HG03135 (cell line): ENCODE results near the gene KTN1.

Experiments
- ATAC-seq: cut with Tn5 transposase; IDR thresholded peaks from one replicate; pipeline ENCODE4 v1.9.1; 2021; ENCODE audit warnings: mild to moderate bottlenecking, moderate library complexity; ENCODE audit not compliant: unreplicated experiment

KTN1 gene

GRCh38 chr14:55579724-55580469, at the start of gene KTN1:
TSS of gene KTN1 (plus strand) at chr14:55580207. CDS start at chr14:55612049, 31,842 bp downstream.
- ATAC-seq, result peak; percentile 87

GRCh38 chr14:55530464-55530863, 49.5 kb upstream of the KTN1 start:
- ATAC-seq, result no peak

- no peak for ATAC-seq
Observed at GRCh38 chr14:55532645-55533344, 47.2 kb upstream of the KTN1 start.

- no peak for ATAC-seq
Observed at GRCh38 chr14:55533960-55534359, 46.0 kb upstream of the KTN1 start.

- ATAC-seq, result no peak
Observed at GRCh38 chr14:55535516-55536203, 44.3 kb upstream of the KTN1 start.

GRCh38 chr14:55536204-55536708, 43.8 kb upstream of the KTN1 start:
- ATAC-seq, result no peak

- no peak for ATAC-seq
Observed at GRCh38 chr14:55537782-55538181, 42.2 kb upstream of the KTN1 start.

- no peak for ATAC-seq
Observed at GRCh38 chr14:55539975-55540374, 40.0 kb upstream of the KTN1 start.

- ATAC-seq, result no peak
Observed at GRCh38 chr14:55540847-55541773, 38.9 kb upstream of the KTN1 start.

GRCh38 chr14:55545779-55546178, 34.2 kb upstream of the KTN1 start:
- ATAC-seq, result peak; percentile 26

- peak; percentile 71 for ATAC-seq
Observed at GRCh38 chr14:55546212-55546874, 33.7 kb upstream of the KTN1 start.

GRCh38 chr14:55547650-55548315, 32.2 kb upstream of the KTN1 start:
- no peak for ATAC-seq

GRCh38 chr14:55553791-55554190, 26.2 kb upstream of the KTN1 start:
- ATAC-seq, result no peak

- ATAC-seq, result no peak
Observed at GRCh38 chr14:55556929-55557623, 22.9 kb upstream of the KTN1 start.

- no peak for ATAC-seq
Observed at GRCh38 chr14:55562135-55562534, 17.9 kb upstream of the KTN1 start.

- no peak for ATAC-seq
Observed at GRCh38 chr14:55568618-55569017, 11.4 kb upstream of the KTN1 start.

GRCh38 chr14:55571125-55571889, 8.7 kb upstream of the KTN1 start:
- peak; percentile 77 for ATAC-seq

- ATAC-seq, result no peak
Observed at GRCh38 chr14:55572578-55572977, 7.4 kb upstream of the KTN1 start.
